MCF 10A (cell line): ENCODE results near the gene USP6NL. TPM values are rescaled to one million over a fixed set of nuclear protein-coding genes. Genes with fewer than 3 reads are reported as not detected.

Experiments used
- BruUV-seq: library from RNA; stranded (reverse); fragments of 400-500 nt; replicated peaks from 2 replicates; lab custom pipeline; 2021; lab: Mats Ljungman, UMichigan
- CTCF ChIA-PET: fragments of 300-600 bp; sonication (Branson Sonifier 250); formaldehyde crosslinking; extraction: SDS; loops from one replicate; lab custom pipeline; 2021; ENCODE audit warnings: antibody characterized with exemption, inconsistent platforms; lab: Yijun Ruan, JAX
- POLR2A ChIA-PET: fragments of 300-600, 350-650 bp; sonication (Branson Sonifier 250); formaldehyde crosslinking; extraction: SDS; loops from one replicate; lab custom pipeline; 2020; ENCODE audit warnings: antibody characterized with exemption, inconsistent platforms; lab: Yijun Ruan, JAX
- DNase-seq: peaks from one replicate; pipeline ENCODE4 v3.0.0-alpha.2; 2018; ENCODE audit not compliant: unreplicated experiment
- H3K27ac Mint-ChIP-seq: one replicate; pipeline ENCODE4 v1.8.0; 2022; ENCODE audit warnings: mild to moderate bottlenecking, low read depth, mixed read lengths; ENCODE audit not compliant: unreplicated experiment
- H3K27me3 Mint-ChIP-seq: one replicate; pipeline ENCODE4 v1.8.0; 2022; ENCODE audit warnings: mixed read lengths; ENCODE audit not compliant: insufficient read depth, unreplicated experiment
- H3K36me3 Mint-ChIP-seq: one replicate; pipeline ENCODE4 v1.8.0; 2022; ENCODE audit warnings: mild to moderate bottlenecking, moderate library complexity, mixed read lengths; ENCODE audit not compliant: insufficient read depth, unreplicated experiment
- H3K4me1 Mint-ChIP-seq: one replicate; pipeline ENCODE4 v1.8.0; 2022; ENCODE audit warnings: mixed read lengths; ENCODE audit not compliant: insufficient read depth, unreplicated experiment
- H3K4me3 Mint-ChIP-seq: one replicate; pipeline ENCODE4 v1.8.0; 2022; ENCODE audit warnings: mild to moderate bottlenecking, moderate library complexity, mixed read lengths; ENCODE audit not compliant: unreplicated experiment
- H3K9me3 Mint-ChIP-seq: one replicate; pipeline ENCODE4 v1.8.0; 2022; ENCODE audit warnings: mixed read lengths; ENCODE audit not compliant: unreplicated experiment
- CTCF ChIP-seq: fragments of 200-600 bp; IDR thresholded peaks from one replicate; pipeline ENCODE4 v1.8.0; 2022; ENCODE audit warnings: antibody characterized with exemption, mild to moderate bottlenecking; ENCODE audit not compliant: unreplicated experiment
- intact Hi-C: fragments of 100-400 bp; cut with micrococcal nuclease; formaldehyde crosslinking; loops from 2 replicates; pipeline ENCODE4 v1.14.1; 2022
- total RNA-seq: library from RNA; stranded (reverse); gene quantifications from 2 replicates; pipeline ENCODE4 v1.2.3, GENCODE V29; 2022

Gene USP6NL
- total RNA-seq, 1 experiment from 2014 or later, result 19.2 TPM

- BruUV-seq, result no TSS peak
- intact Hi-C loops, result no loop called here
- CTCF ChIA-PET, result interaction anchor here (1.3 kb wide), 1 partner anchor 12 kb away, joined by 3 read pairs; no protein-coding TSS in a partner anchor
- TF ChIP-seq CTCF, result no peak
- Mint-ChIP-seq H3K36me3 (peaks cover 5% of the 10 kb centered on the region), H3K4me1 (peaks cover 14% of the 10 kb centered on the region), H3K27ac (no peak overlapping the region), H3K9me3 (no peaks in the 10 kb centered on the region), H3K27me3 (no peaks in the 10 kb centered on the region), H3K4me3 (no peak overlapping the region)
- POLR2A ChIA-PET, result interaction anchor here (0.6 to 2.1 kb wide), 4 partner anchors 8 to 35 kb away, joined by 3 to 6 read pairs (median 4); partner anchors contain the start of gene USP6NL
- DNase-seq, result no peak
These were observed 7.7 kb downstream of the USP6NL start for GRCh38 chr10:11603741-11604140.

DNA sequence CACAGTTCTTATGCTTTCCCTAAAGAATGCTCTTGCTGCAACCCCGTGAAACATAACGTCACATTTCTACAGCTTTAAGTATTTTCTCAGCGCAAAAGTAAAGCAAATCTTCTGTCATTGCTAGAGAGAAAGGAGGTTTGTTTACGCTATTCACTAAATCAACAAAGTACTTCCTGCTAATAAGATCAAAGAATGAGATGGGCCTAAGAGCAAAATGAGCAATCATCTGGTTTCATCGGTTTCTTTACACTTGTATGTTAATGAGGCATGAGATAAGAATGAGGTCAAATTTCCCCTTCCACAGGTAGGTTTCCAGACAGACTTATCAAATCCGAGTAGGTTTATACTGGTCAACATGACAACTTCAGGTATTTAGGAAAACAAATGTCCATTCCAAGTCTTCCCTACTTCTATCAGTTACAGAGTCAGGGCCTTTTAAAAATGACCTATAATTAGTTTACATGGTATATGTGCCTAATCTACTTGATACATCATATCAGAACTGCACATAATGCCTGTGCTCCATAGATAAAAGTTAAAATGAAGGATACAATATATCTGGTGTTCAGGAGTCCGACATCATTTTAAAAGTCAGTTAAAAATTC is 8.4 kb downstream of the USP6NL start:
- no peak for DNase-seq
- Mint-ChIP-seq H3K27me3 (no peaks in the 10 kb centered on the region), H3K4me1 (peaks cover 7% of the 10 kb centered on the region), H3K9me3 (no peaks in the 10 kb centered on the region), H3K36me3 (peaks cover 5% of the 10 kb centered on the region), H3K4me3 (no peak overlapping the region), H3K27ac (no peak overlapping the region)
- intact Hi-C loops, result no loop called here
- no TSS peak for BruUV-seq
- ChIA-PET CTCF (interaction anchor here (0.6 to 1.3 kb wide), 3 partner anchors 11 to 122 kb away, joined by 3 read pairs; no protein-coding TSS in a partner anchor), POLR2A (interaction anchor here (2.1 kb wide), 1 partner anchor 9 kb away, joined by 6 read pairs; the partner anchor contains the start of gene USP6NL)
- no peak for TF ChIP-seq CTCF

DNA sequence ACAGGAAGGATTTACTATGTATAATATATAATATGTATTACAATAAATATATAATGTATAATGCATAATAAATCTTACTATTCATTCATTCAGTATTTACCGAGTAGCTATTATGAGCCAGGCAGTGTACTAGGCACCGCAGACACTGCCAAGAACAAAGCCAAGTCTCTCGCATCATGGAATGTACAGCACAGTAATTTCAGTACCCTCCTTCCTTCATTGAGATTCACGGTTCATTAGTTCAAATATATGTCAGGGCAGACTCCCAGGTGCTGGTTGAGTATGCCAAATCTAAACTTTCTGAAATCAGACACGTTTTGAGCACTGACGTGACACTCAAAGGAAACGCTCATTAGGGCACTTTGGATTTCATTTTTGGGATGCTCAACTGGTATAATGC is 9.1 kb downstream of the USP6NL start:
- Mint-ChIP-seq H3K27ac (no peak overlapping the region), H3K9me3 (no peaks in the 10 kb centered on the region), H3K27me3 (no peaks in the 10 kb centered on the region), H3K4me3 (no peak overlapping the region), H3K36me3 (peaks cover 5% of the 10 kb centered on the region), H3K4me1 (peaks cover 7% of the 10 kb centered on the region)
- no peak for TF ChIP-seq CTCF
- intact Hi-C loops, result no loop called here
- no peak for DNase-seq
- CTCF ChIA-PET, result interaction anchor here (1.2 kb wide), 1 partner anchor 123 kb away, joined by 3 read pairs; no protein-coding TSS in a partner anchor
- BruUV-seq, result no TSS peak
- POLR2A ChIA-PET, result interaction anchor here (0.7 to 2.1 kb wide), 2 partner anchors 10 kb away, joined by 3 to 6 read pairs; partner anchors contain the start of gene USP6NL

DNA sequence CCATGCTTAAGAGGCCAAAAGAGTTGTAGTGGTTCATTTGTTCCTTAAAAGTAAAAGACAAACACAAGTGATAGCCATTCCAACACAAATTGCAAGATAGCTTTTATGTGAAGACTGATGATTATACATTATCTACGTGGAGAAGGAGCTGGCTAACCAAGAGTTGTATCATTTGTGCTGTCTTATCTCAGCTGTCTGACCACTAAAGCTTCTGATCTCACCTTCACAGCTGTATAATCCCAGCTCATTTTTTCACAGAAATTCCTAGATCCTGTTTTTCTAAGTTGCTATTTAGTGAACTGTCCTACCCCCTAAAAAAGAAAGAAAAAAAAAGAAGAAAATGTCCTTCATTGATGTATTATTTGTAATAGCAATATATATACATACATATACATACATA is 9.8 kb downstream of the USP6NL start:
- intact Hi-C loops, result no loop called here

More for the DNA sequence above, 9.8 kb downstream of the USP6NL start:
- no peak for TF ChIP-seq CTCF
- BruUV-seq, result no TSS peak
- no peak for DNase-seq
- peaks cover 5% of the 10 kb centered on the region for H3K36me3 Mint-ChIP-seq
- ChIA-PET POLR2A (interaction anchor here (0.7 to 2.1 kb wide), 2 partner anchors 10 kb away, joined by 3 to 6 read pairs; partner anchors contain the start of gene USP6NL), CTCF (interaction anchor here (0.6 to 1.2 kb wide), 2 partner anchors 86 to 124 kb away, joined by 3 to 4 read pairs; no protein-coding TSS in a partner anchor)
- no peaks in the 10 kb centered on the region for H3K9me3 Mint-ChIP-seq
- H3K27me3 Mint-ChIP-seq, result no peaks in the 10 kb centered on the region
- peaks cover 7% of the 10 kb centered on the region for H3K4me1 Mint-ChIP-seq
- H3K4me3 Mint-ChIP-seq, result no peak overlapping the region
- H3K27ac Mint-ChIP-seq, result no peak overlapping the region
